Thoracic aorta (tissue), 2 donors: ENCODE measurements around the gene CPNE4. TPM values are rescaled to one million over a fixed set of nuclear protein-coding genes. Genes with fewer than 3 reads are reported as not detected.

Source experiments
- ATAC-seq: fragments of 150-250 bp; one replicate; pipeline ENCODE4 v1.8.0; 2017; ENCODE audit warnings: low read depth; ENCODE audit not compliant: insufficient number of reproducible peaks, low FRiP score
- DNase-seq: peaks from one replicate; pipeline ENCODE4 v3.0.0-alpha.2; 2020; ENCODE audit warnings: low spot score
- H3K27ac ChIP-seq, 2 donors: fragments of 200-600 bp; sonication (generic); 1 replicate in 1 of 2; 2 replicates in 1 of 2; pipeline ENCODE4 v1.5.1; 2016; ENCODE audit warnings: mild to moderate bottlenecking in 2 of 2, moderate library complexity in 2 of 2
- H3K27me3 ChIP-seq: fragments of 200-600 bp; sonication (generic); replicated peaks from 2 replicates; pipeline ENCODE4 v1.6.0; 2016; ENCODE audit warnings: mild to moderate bottlenecking; ENCODE audit not compliant: insufficient read depth
- H3K36me3 ChIP-seq: fragments of 200-600 bp; sonication (generic); one replicate; pipeline ENCODE4 v1.5.1; 2016
- H3K4me1 ChIP-seq, 2 donors: fragments of 200-600 bp; sonication (generic); 1 replicate in 1 of 2; 2 replicates in 1 of 2; pipeline versions ENCODE4 v1.5.1 to v1.6.0; 2016; ENCODE audit warnings: low read depth in 2 of 2, mild to moderate bottlenecking in 1 of 2; ENCODE audit not compliant: control insufficient read depth in 1 of 2
- H3K4me3 ChIP-seq: fragments of 200-600 bp; sonication (generic); 2 replicates; pipeline ENCODE4 v1.5.1; 2016; ENCODE audit warnings: mild to moderate bottlenecking
- H3K9me3 ChIP-seq: fragments of 200-600 bp; sonication (generic); 2 replicates; pipeline ENCODE4 v1.5.1; 2016
- CTCF ChIP-seq: fragments of 200-600 bp; sonication (generic); IDR thresholded peaks from one replicate; pipeline ENCODE4 v1.5.1; 2019; ENCODE audit warnings: antibody characterized with exemption
- total RNA-seq, 2 donors: library from RNA; depleted of rRNA; stranded (reverse); fragments of >200 nt; gene quantifications; one replicate each; pipeline versions ENCODE4 v1.1.0 to v1.2.3, GENCODE V29; 2016

The CPNE4 gene
- total RNA-seq, 2 donors from 2014 or later, result 0.54 to 4.9 TPM

- H3K27me3 ChIP-seq, result no peaks in the 10 kb centered on the region
- ATAC-seq, result no peak
- no peaks in the 10 kb centered on the region for H3K9me3 ChIP-seq
- H3K4me1 ChIP-seq, result peaks cover 0 to 6% of the 10 kb centered on the region in 2 donors
- DNase-seq, result no peak
- H3K36me3 ChIP-seq, result no peaks in the 10 kb centered on the region
- H3K4me3 ChIP-seq, result no peak overlapping the region
- H3K27ac ChIP-seq, result no peak overlapping the region
- no peak for TF ChIP-seq CTCF
Measured at GRCh38 chr3:131803113-131803512, 231.7 kb downstream of the CPNE4 start.

- no peak for TF ChIP-seq CTCF
- Histone ChIP-seq H3K36me3 (no peaks in the 10 kb centered on the region), H3K9me3 (no peaks in the 10 kb centered on the region), H3K4me1 (peaks cover 0 to 6% of the 10 kb centered on the region in 2 donors), H3K27ac (no peak overlapping the region), H3K27me3 (no peaks in the 10 kb centered on the region), H3K4me3 (no peak overlapping the region)
- ATAC-seq (no peak), DNase-seq (no peak)
Measured at GRCh38 chr3:131802029-131802428, 232.8 kb downstream of the CPNE4 start.

GRCh38 chr3:131801566-131801965 is 233.2 kb downstream of the CPNE4 start:
- TF ChIP-seq CTCF, result no peak
- H3K27ac ChIP-seq, result no peak overlapping the region
- no peaks in the 10 kb centered on the region for H3K27me3 ChIP-seq
- H3K4me1 ChIP-seq, result peaks cover 0 to 6% of the 10 kb centered on the region in 2 donors
- H3K36me3 ChIP-seq, result no peaks in the 10 kb centered on the region
- DNase-seq (no peak), ATAC-seq (no peak)
- H3K4me3 ChIP-seq, result no peak overlapping the region
- H3K9me3 ChIP-seq, result no peaks in the 10 kb centered on the region

GRCh38 chr3:131797776-131798175 is 237.0 kb downstream of the CPNE4 start:
- DNase-seq (no peak), ATAC-seq (no peak)
- Histone ChIP-seq H3K4me3 (no peak overlapping the region), H3K4me1 (peaks cover 2 to 6% of the 10 kb centered on the region in 2 donors), H3K27ac (no peak overlapping the region), H3K9me3 (no peaks in the 10 kb centered on the region), H3K36me3 (no peaks in the 10 kb centered on the region), H3K27me3 (no peaks in the 10 kb centered on the region)
- TF ChIP-seq CTCF, result no peak

GRCh38 chr3:131796558-131797198 is 238.1 kb downstream of the CPNE4 start:
- no peak for DNase-seq
- H3K4me1 ChIP-seq, result peaks cover 2 to 6% of the 10 kb centered on the region in 2 donors
- no peaks in the 10 kb centered on the region for H3K27me3 ChIP-seq
- no peaks in the 10 kb centered on the region for H3K36me3 ChIP-seq
- no peak overlapping the region for H3K27ac ChIP-seq
- no peaks in the 10 kb centered on the region for H3K9me3 ChIP-seq
- no peak for ATAC-seq
- no peak overlapping the region for H3K4me3 ChIP-seq
- TF ChIP-seq CTCF, result no peak
